Mesothelial cell of epicardium (in vitro differentiated cells): ENCODE measurements around the gene SF3A1. TPM values are rescaled to one million over a fixed set of nuclear protein-coding genes. Genes with fewer than 3 reads are reported as not detected.

ENCODE experiments used
- DNase-seq, 2 experiments: peaks; one replicate each; pipeline ENCODE4 v3.0.0; 2021; ENCODE audit warnings: low spot score in 2 of 2; ENCODE audit not compliant: unreplicated experiment in 2 of 2
- H3K27ac Mint-ChIP-seq: 2 replicates; pipeline ENCODE4 v1.8.0; 2021; ENCODE audit warnings: mixed read lengths
- H3K27me3 Mint-ChIP-seq: 2 replicates; pipeline ENCODE4 v1.8.0; 2021; ENCODE audit warnings: low read depth, mixed read lengths
- H3K36me3 Mint-ChIP-seq: 2 replicates; pipeline ENCODE4 v1.8.0; 2021; ENCODE audit warnings: mixed read lengths
- H3K4me1 Mint-ChIP-seq: 2 replicates; pipeline ENCODE4 v1.8.0; 2021; ENCODE audit warnings: mixed read lengths
- H3K4me3 Mint-ChIP-seq: 2 replicates; pipeline ENCODE4 v1.8.0; 2021; ENCODE audit warnings: mild to moderate bottlenecking, moderate library complexity, mixed read lengths
- H3K9me3 Mint-ChIP-seq: 2 replicates; pipeline ENCODE4 v1.8.0; 2021; ENCODE audit warnings: mixed read lengths
- CTCF ChIP-seq: fragments of 200-600 bp; sonication (generic); IDR thresholded peaks from one replicate; pipeline ENCODE4 v1.5.0; 2021; ENCODE audit warnings: antibody characterized with exemption; ENCODE audit not compliant: unreplicated experiment
- total RNA-seq: library from RNA; stranded (reverse); gene quantifications from 3 replicates; pipeline ENCODE4 v1.2.1, GENCODE V29; 2021

Gene SF3A1
- total RNA-seq, 1 donor from 2014 or later = 142 TPM

- DNase-seq = no peak
- H3K4me3 Mint-ChIP-seq = peak overlapping the region; percentile 11
- no peaks in the 10 kb centered on the region for H3K9me3 Mint-ChIP-seq
- peaks cover 6% of the 10 kb centered on the region for H3K36me3 Mint-ChIP-seq
- no peak for TF ChIP-seq CTCF
- peaks cover 41% of the 10 kb centered on the region for H3K4me1 Mint-ChIP-seq
- H3K27ac Mint-ChIP-seq = peak overlapping the region; percentile 92
- peaks cover 16% of the 10 kb centered on the region for H3K27me3 Mint-ChIP-seq
These were observed 28.1 kb downstream of the SF3A1 start for GRCh38 chr22:30328466-30329049.

DNA sequence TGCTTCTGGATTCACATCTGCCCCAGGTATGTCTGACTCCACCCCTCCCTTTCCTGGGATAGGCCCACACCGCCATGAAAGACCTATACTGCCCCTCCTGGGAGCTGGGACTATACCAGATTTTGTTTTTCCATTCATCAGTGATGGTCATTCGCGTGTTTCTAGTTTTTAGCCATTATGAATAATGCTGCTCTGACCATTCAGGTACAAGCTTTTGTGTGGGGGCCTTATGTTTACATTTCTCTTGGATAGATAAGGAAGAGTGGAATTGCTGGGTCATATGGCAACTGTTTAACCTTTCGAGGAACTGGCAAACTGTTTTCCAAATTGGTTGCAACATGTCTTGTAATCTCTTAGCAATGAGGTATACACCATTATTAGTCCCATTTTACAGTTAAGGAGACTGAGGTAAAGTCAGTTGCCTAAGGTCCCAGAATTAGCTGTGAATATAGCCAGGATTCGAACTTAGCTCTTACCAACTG is 28.8 kb downstream of the SF3A1 start:
- Mint-ChIP-seq H3K9me3 (no peaks in the 10 kb centered on the region), H3K27ac (peak overlapping the region; percentile 92), H3K4me1 (peaks cover 41% of the 10 kb centered on the region), H3K27me3 (peaks cover 22% of the 10 kb centered on the region), H3K36me3 (peaks cover 9% of the 10 kb centered on the region), H3K4me3 (peak overlapping the region; percentile 75)
- no peak for TF ChIP-seq CTCF
- DNase-seq = no peak

GRCh38 chr22:30326706-30327362 is 29.9 kb downstream of the SF3A1 start, which contains the start of gene TBC1D10A:
TBC1D10A (minus strand) TSS chr22:30326941; CDS start chr22:30326881, 60 bp downstream.
- Mint-ChIP-seq H3K36me3 (peaks cover 9% of the 10 kb centered on the region), H3K27ac (peak within 1 kb of the TSS; percentile 92), H3K4me3 (peak within 1 kb of the TSS; percentile 75), H3K27me3 (peaks cover 27% of the 10 kb centered on the region), H3K4me1 (peaks cover 41% of the 10 kb centered on the region), H3K9me3 (no peaks in the 10 kb centered on the region)
- no peak for TF ChIP-seq CTCF
- DNase-seq = peak; percentile 89 to 93

DNA sequence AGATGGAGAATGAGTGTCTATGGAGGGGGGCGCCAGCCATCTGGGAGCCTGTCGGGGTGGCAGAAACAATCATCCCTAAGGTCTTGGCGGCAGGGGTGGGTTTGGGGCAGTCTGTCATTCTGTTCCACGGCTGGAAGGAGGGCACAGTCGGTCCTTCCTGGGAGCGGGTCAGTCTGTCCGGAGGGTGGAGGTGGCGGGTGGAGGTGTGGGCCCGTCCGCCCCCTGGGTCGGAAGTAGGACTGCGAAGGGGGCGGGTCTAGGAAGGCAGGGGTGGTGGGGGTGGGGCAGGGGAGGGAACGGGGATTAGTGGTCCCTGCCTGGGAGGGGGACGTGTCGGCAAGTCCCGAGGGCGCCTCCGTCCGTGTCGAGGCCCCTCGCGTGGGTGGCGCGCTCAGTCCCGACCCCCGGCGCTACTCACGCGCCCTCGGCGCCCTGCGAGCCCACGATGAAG is 30.4 kb downstream of the SF3A1 start:
- no peaks in the 10 kb centered on the region for H3K9me3 Mint-ChIP-seq
- TF ChIP-seq CTCF = no peak
- H3K27ac Mint-ChIP-seq = peak overlapping the region; percentile 88
- peaks cover 32% of the 10 kb centered on the region for H3K27me3 Mint-ChIP-seq
- no peak for DNase-seq
- peaks cover 8% of the 10 kb centered on the region for H3K36me3 Mint-ChIP-seq
- peaks cover 41% of the 10 kb centered on the region for H3K4me1 Mint-ChIP-seq
- peak overlapping the region; percentile 72 for H3K4me3 Mint-ChIP-seq

DNA sequence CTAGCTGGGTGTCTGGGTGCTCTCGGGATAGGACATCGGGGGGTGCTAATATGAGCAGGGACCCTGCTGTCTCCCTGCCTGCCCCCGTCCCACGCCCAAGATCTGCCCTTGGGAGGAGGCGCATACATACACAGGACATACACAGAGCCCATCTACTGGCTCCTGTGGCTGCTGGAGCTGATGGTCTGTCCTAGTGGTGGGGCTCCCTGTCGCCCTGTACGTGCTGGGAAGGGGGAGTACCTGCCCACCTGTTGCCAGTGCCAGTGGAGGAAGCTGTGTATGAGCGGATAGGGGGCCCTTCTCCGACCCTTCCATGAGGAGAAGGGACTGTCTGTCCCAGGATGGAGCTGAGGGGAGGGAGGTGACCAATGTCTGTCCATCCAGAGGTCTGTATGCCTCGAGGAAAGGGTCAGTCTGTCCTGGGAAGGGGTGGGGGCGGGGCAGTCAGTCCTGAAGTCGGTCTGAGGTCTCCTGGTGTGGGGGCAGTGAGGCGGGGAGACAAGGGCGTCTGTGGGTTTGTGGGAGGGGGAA is 30.9 kb downstream of the SF3A1 start:
- peaks cover 37% of the 10 kb centered on the region for H3K27me3 Mint-ChIP-seq
- no peak for TF ChIP-seq CTCF
- peaks cover 7% of the 10 kb centered on the region for H3K36me3 Mint-ChIP-seq
- no peaks in the 10 kb centered on the region for H3K9me3 Mint-ChIP-seq
- peaks cover 41% of the 10 kb centered on the region for H3K4me1 Mint-ChIP-seq
- peak overlapping the region; percentile 72 for H3K4me3 Mint-ChIP-seq
- no peak for DNase-seq
- peak overlapping the region; percentile 88 for H3K27ac Mint-ChIP-seq
